ENCODE data around the gene TEDC2.
"Not testable (repeated sequence)": the region's sequence is repeated elsewhere in the genome, so short reads cannot be mapped to it uniquely, and the experiment has no call there.

Gene TEDC2

GRCh38 chr16:2428784-2429033 is 31.2 kb upstream of the TEDC2 start:
- no peak for TF ChIP-seq CTCF (IDR thresholded peaks at IDR 0.05; ENCODE audit: low read depth, low read length)
- peak overlapping the region; percentile 62 for H3K4me3 ChIP-seq (ENCODE audit: low read depth, low read length)
- H3K27ac ChIP-seq, result peak overlapping the region; percentile 99
- H3K36me3 ChIP-seq, result peaks cover 32% of the 10 kb centered on the region
- no peaks in the 10 kb centered on the region for H3K27me3 ChIP-seq (ENCODE audit: insufficient read depth, low read depth, severe bottlenecking)
- no peaks in the 10 kb centered on the region for H3K9me3 ChIP-seq (ENCODE audit: severe bottlenecking)
- no peak for DNase-seq

- Histone ChIP-seq H3K4me3 (ENCODE audit: low read depth, low read length) (peak within 1 kb of the TSS; percentile 95), H3K27me3 (ENCODE audit: insufficient read depth, low read depth, severe bottlenecking) (no peaks in the 10 kb centered on the region), H3K36me3 (peaks cover 37% of the 10 kb centered on the region), H3K27ac (peak within 1 kb of the TSS; percentile 99), H3K9me3 (ENCODE audit: severe bottlenecking) (no peaks in the 10 kb centered on the region)
- TF ChIP-seq CTCF (IDR thresholded peaks at IDR 0.05; ENCODE audit: low read depth, low read length), result 0 out of 2 replicates have a peak, but pooled peaks have one; percentile 6
- peak; percentile 99 for DNase-seq
Observed at GRCh38 chr16:2429034-2429770, 30.7 kb upstream of the TEDC2 start, which contains the start of gene CCNF. Gene CCNF, plus strand, starts transcription at chr16:2429447. Its CDS starts 35 bp downstream, at chr16:2429482.

DNA sequence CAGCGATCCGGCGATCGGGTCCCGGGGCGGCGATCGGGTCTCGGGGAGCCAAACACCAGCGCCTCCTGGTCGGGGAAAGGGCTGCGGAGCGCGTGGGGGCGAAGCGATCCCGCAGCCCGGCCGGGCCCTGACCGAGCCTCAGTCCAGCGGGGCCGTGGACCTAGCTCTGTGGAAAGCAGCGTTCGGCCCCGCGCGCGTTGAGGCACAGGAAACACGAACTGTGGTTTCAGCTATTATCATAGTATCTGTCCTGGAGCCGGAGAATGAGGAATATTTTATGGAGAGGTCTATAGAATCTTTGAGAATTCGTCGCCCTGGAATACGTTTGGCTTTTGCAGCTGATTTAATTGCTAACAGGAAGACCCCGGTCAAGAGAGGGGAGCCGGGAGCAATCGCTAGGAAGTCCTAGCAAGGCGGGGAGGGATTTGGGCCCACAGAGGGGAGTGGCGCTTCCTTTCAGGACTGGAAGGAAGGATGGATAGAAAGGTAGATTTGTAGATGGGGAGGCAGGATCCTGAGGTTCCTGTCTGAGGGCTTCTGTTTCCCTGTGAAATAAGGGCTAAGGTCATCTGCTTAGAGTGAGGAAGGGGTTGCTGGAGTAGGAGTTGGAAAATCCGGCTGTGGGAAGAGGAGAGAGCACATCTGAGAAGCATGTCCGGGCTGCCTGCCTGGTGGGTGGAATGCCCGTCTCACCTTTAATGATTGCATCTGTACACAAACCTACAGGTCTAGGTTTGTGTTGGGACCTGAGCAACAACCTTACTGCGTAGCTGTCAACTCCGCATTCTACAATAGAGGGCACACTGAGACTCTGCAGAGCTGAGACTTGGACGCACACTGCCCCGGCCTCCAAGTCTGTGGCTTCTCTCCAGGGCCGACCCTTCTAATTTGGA is 29.9 kb upstream of the TEDC2 start:
- Histone ChIP-seq H3K27me3 (ENCODE audit: insufficient read depth, low read depth, severe bottlenecking) (no peaks in the 10 kb centered on the region), H3K9me3 (ENCODE audit: severe bottlenecking) (no peaks in the 10 kb centered on the region), H3K36me3 (peaks cover 44% of the 10 kb centered on the region), H3K27ac (peak overlapping the region; percentile 86), H3K4me3 (ENCODE audit: low read depth, low read length) (peak overlapping the region; percentile 95)
- TF ChIP-seq CTCF (IDR thresholded peaks at IDR 0.05; ENCODE audit: low read depth, low read length), result no peak
- DNase-seq, result no peak

DNA sequence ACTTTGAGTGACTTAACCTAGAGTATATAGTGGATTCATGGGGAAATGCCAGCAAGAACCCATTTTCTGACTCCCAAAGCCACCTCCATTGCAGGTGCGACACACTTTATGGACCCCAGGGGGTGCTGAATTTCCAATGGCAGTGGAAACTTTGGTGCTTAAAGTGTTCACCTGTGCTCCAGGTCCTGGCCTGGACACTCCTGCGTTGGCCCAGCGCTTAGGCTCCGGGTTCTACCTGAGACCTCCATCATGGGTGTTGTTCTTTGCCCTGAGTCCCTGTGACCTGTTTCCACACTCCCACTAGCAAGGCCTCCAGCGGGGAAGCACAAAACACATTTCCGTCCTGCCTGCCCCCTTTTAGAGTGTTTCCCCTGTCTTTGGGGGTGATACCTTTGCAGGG is 27.6 kb upstream of the TEDC2 start:
- no peak for TF ChIP-seq CTCF (IDR thresholded peaks at IDR 0.05; ENCODE audit: low read depth, low read length)
- Histone ChIP-seq H3K27ac (no peak overlapping the region), H3K4me3 (ENCODE audit: low read depth, low read length) (no peak overlapping the region), H3K9me3 (ENCODE audit: severe bottlenecking) (no peaks in the 10 kb centered on the region), H3K27me3 (ENCODE audit: insufficient read depth, low read depth, severe bottlenecking) (no peaks in the 10 kb centered on the region), H3K36me3 (peaks cover 61% of the 10 kb centered on the region)
- DNase-seq, result no peak

DNA sequence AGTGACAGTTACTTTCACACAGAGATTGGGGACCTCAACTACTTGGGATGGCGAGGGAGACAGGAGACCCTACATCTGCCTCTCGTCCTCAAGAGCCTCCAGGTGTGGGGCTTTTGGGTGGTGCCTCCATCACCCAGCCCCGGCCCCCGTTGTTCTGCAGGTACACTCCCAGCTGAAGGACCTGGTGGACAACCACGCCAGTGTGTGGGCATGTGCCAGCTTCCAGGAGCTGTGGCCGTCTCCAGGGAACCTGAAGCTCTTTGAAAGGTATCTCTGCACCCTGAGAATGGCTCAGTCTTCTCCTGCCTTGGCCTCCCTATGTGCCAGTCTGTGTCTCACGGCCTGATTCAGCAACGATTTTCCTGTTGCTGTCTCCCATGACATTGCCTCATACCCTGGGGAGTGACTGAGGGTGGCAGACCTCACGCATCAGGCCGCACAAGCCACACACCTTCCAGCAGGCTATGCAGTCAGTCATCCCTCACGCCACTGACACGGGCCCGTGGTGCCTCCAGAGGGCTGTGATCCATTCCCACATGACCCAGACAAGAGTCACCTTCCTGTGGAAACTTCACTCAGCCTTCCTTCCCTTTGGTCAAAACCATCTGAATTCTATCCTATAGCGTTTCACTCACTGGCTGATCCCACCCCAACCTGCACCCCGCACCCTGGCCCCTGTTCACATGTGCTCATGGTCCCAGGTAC is 27.0 kb upstream of the TEDC2 start:
- Histone ChIP-seq H3K36me3 (peaks cover 68% of the 10 kb centered on the region), H3K27ac (no peak overlapping the region), H3K9me3 (ENCODE audit: severe bottlenecking) (no peaks in the 10 kb centered on the region), H3K4me3 (ENCODE audit: low read depth, low read length) (no peak overlapping the region), H3K27me3 (ENCODE audit: insufficient read depth, low read depth, severe bottlenecking) (no peaks in the 10 kb centered on the region)
- TF ChIP-seq CTCF (IDR thresholded peaks at IDR 0.05; ENCODE audit: low read depth, low read length), result no peak
- DNase-seq, result no peak

GRCh38 chr16:2435236-2435635 is 24.7 kb upstream of the TEDC2 start:
- not testable (repeated sequence) for H3K9me3 ChIP-seq (ENCODE audit: severe bottlenecking); DNase-seq; H3K4me3 ChIP-seq (ENCODE audit: low read depth, low read length); H3K27me3 ChIP-seq (ENCODE audit: insufficient read depth, low read depth, severe bottlenecking); H3K27ac ChIP-seq
- H3K36me3 ChIP-seq, result peaks cover 91% of the 10 kb centered on the region

All from WERI-Rb-1 (cell line).